ENCODE measurements around the gene RAB1A. TPM values are rescaled to one million over a fixed set of nuclear protein-coding genes. Genes with fewer than 3 reads are reported as not detected.

The RAB1A gene
- total and polyA plus RNA-seq, 2 of the 13 experiments (the other 11 are each of a cell fraction or from before 2014, with no cell fraction given): 206 to 226 TPM

DNA sequence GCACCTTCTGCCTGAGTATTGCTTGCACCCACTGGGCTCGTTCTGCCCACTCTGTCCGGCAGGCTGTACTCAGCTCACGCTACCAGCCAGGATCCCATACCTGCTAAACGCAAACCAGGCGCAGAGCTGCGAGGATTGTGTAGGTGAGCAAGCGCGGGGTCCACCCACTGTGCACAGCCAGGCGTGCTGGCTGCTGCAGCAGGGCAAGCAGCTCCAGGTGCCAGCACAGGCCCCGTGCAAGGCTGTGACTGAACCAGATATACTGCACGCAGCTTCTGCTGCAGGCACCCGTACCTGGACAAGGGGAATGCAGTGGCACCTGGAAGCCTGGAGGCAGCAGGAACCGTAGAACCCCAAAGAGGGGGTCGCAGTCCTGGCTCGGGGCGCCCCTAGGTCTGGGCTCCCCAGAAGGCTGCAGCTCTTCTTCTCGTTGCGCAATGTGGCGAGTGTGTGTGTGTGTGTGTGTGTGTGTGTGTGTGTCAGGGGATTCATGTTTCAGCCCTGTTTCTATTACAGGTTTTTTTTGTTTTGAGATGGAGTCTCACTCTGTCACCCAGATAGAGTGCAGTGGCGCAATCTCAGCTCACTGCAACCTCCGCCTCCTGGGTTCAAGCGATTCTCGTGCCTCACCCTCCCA, 46.1 kb upstream of the RAB1A start (continued):
- TF ChIP-seq, protein P1, sequence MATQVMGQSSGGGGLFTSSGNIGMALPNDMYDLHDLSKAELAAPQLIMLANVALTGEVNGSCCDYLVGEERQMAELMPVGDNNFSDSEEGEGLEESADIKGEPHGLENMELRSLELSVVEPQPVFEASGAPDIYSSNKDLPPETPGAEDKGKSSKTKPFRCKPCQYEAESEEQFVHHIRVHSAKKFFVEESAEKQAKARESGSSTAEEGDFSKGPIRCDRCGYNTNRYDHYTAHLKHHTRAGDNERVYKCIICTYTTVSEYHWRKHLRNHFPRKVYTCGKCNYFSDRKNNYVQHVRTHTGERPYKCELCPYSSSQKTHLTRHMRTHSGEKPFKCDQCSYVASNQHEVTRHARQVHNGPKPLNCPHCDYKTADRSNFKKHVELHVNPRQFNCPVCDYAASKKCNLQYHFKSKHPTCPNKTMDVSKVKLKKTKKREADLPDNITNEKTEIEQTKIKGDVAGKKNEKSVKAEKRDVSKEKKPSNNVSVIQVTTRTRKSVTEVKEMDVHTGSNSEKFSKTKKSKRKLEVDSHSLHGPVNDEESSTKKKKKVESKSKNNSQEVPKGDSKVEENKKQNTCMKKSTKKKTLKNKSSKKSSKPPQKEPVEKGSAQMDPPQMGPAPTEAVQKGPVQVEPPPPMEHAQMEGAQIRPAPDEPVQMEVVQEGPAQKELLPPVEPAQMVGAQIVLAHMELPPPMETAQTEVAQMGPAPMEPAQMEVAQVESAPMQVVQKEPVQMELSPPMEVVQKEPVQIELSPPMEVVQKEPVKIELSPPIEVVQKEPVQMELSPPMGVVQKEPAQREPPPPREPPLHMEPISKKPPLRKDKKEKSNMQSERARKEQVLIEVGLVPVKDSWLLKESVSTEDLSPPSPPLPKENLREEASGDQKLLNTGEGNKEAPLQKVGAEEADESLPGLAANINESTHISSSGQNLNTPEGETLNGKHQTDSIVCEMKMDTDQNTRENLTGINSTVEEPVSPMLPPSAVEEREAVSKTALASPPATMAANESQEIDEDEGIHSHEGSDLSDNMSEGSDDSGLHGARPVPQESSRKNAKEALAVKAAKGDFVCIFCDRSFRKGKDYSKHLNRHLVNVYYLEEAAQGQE (IDR thresholded peaks at IDR 0.05; ENCODE audit: borderline replicate concordance in 1 of 2, low read depth in 1 of 2, low read length in 2 of 2): no peak
- no peak for TF ChIP-seq REL (CRISPR knock-in tag; conservative IDR thresholded peaks at IDR 0.05)
- TF ChIP-seq, protein P2, sequence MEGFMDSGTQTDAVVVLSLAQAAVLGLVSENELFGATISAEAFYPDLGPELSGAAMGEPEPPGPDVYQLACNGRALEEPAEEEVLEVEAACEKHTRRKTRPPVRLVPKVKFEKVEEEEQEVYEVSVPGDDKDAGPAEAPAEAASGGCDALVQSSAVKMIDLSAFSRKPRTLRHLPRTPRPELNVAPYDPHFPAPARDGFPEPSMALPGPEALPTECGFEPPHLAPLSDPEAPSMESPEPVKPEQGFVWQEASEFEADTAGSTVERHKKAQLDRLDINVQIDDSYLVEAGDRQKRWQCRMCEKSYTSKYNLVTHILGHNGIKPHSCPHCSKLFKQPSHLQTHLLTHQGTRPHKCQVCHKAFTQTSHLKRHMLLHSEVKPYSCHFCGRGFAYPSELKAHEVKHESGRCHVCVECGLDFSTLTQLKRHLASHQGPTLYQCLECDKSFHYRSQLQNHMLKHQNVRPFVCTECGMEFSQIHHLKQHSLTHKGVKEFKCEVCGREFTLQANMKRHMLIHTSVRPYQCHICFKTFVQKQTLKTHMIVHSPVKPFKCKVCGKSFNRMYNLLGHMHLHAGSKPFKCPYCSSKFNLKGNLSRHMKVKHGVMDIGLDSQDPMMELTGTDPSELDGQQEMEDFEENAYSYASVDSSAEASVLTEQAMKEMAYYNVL (CRISPR knock-in tag; IDR thresholded peaks at IDR 0.05; ENCODE audit: borderline replicate concordance): no peak
- TF ChIP-seq ZMYM2 (CRISPR knock-in tag; IDR thresholded peaks at IDR 0.05): 0 out of 2 replicates have a peak, but pooled peaks have one; percentile 25
- TF ChIP-seq ZFP82 (CRISPR knock-in tag; IDR thresholded peaks at IDR 0.05; ENCODE audit: borderline replicate concordance): no peak
- TF ChIP-seq ZNF20 (CRISPR knock-in tag; IDR thresholded peaks at IDR 0.05): no peak
- TF ChIP-seq, protein P3, sequence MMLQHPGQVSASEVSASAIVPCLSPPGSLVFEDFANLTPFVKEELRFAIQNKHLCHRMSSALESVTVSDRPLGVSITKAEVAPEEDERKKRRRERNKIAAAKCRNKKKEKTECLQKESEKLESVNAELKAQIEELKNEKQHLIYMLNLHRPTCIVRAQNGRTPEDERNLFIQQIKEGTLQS (CRISPR knock-in tag; IDR thresholded peaks at IDR 0.05): 0 out of 2 replicates have a peak, but pooled peaks have one; percentile 19
- no peak for TF ChIP-seq SIX1 (CRISPR knock-in tag; IDR thresholded peaks at IDR 0.05; ENCODE audit: borderline replicate concordance)
- no peak for TF ChIP-seq ZNF839 (CRISPR knock-in tag; IDR thresholded peaks at IDR 0.05; ENCODE audit: borderline replicate concordance)
- TF ChIP-seq, protein P4, sequence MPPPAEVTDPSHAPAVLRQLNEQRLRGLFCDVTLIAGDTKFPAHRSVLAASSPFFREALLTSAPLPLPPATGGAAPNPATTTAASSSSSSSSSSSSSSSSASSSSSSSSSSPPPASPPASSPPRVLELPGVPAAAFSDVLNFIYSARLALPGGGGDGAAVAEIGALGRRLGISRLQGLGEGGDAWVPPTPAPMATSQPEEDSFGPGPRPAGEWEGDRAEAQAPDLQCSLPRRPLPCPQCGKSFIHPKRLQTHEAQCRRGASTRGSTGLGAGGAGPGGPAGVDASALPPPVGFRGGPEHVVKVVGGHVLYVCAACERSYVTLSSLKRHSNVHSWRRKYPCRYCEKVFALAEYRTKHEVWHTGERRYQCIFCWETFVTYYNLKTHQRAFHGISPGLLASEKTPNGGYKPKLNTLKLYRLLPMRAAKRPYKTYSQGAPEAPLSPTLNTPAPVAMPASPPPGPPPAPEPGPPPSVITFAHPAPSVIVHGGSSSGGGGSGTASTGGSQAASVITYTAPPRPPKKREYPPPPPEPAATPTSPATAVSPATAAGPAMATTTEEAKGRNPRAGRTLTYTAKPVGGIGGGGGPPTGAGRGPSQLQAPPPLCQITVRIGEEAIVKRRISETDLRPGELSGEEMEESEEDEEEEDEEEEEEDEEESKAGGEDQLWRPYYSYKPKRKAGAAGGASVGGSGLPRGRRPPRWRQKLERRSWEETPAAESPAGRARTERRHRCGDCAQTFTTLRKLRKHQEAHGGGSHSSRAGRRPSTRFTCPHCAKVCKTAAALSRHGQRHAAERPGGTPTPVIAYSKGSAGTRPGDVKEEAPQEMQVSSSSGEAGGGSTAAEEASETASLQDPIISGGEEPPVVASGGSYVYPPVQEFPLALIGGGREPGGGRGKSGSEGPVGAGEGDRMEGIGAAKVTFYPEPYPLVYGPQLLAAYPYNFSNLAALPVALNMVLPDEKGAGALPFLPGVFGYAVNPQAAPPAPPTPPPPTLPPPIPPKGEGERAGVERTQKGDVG (CRISPR knock-in tag; IDR thresholded peaks at IDR 0.05; ENCODE audit: borderline replicate concordance): no peak
- TF ChIP-seq, protein P5, sequence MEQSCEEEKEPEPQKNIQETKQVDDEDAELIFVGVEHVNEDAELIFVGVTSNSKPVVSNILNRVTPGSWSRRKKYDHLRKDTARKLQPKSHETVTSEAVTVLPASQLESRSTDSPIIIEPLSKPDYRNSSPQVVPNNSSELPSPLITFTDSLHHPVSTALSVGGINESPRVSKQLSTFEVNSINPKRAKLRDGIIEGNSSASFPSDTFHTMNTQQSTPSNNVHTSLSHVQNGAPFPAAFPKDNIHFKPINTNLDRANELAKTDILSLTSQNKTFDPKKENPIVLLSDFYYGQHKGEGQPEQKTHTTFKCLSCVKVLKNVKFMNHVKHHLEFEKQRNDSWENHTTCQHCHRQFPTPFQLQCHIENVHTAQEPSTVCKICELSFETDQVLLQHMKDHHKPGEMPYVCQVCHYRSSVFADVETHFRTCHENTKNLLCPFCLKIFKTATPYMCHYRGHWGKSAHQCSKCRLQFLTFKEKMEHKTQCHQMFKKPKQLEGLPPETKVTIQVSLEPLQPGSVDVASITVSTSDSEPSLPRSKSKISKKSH (CRISPR knock-in tag; IDR thresholded peaks at IDR 0.05; ENCODE audit: borderline replicate concordance): no peak
- TF ChIP-seq, protein P6, sequence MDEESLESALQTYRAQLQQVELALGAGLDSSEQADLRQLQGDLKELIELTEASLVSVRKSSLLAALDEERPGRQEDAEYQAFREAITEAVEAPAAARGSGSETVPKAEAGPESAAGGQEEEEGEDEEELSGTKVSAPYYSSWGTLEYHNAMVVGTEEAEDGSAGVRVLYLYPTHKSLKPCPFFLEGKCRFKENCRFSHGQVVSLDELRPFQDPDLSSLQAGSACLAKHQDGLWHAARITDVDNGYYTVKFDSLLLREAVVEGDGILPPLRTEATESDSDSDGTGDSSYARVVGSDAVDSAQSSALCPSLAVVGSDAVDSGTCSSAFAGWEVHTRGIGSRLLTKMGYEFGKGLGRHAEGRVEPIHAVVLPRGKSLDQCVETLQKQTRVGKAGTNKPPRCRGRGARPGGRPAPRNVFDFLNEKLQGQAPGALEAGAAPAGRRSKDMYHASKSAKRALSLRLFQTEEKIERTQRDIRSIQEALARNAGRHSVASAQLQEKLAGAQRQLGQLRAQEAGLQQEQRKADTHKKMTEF (CRISPR knock-in tag; IDR thresholded peaks at IDR 0.05): no peak
